OCI-LY3 (cell line): ENCODE measurements around the gene LRP6.

ENCODE experiments used
- EZH2phosphoT487 ChIP-seq: fragments of 200-600 bp; shearing (Covaris generic); IDR thresholded peaks from 2 replicates; pipeline ENCODE4 v1.6.1; 2018; ENCODE audit warnings: antibody characterized with exemption, mixed run types, low read depth
- TF ChIP-seq, protein P1 (sequence below): fragments of 200-600, 300-600 bp; sonication (generic); IDR thresholded peaks from 2 replicates; pipeline ENCODE4 v1.5.1; 2014; ENCODE audit warnings: antibody characterized with exemption, low read length, low read depth

DNA sequence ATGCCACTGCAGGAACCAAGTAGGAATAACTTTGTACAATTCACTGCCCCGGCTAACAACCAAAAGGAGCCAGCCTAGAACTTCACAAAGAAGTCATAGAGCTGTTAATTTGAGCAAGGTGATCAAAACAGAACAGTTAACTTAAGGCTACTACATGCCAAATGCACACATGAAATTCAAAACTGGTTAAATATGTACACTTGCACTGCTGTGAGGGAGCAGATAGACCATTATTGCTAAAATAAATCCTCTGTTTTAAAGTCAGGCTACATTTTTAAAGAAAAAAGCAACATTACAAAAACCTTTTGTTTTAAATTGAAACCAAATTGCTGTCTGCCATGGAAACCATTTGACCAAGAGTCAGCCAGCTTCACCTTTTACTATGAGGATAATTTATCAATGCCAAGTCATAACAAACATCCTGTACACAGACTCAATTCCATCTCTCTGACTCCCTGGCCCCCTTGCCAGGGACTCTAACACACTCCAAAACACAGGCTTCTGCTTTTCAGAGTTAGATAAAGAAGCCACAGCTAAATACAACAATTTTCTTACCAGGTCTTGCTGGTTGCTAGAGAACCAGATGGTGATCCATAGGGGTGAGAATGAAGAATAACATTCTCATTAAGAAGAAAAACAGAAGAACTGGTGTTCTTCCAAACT lies 84.0 kb downstream of the LRP6 start:
- TF ChIP-seq, protein P1, sequence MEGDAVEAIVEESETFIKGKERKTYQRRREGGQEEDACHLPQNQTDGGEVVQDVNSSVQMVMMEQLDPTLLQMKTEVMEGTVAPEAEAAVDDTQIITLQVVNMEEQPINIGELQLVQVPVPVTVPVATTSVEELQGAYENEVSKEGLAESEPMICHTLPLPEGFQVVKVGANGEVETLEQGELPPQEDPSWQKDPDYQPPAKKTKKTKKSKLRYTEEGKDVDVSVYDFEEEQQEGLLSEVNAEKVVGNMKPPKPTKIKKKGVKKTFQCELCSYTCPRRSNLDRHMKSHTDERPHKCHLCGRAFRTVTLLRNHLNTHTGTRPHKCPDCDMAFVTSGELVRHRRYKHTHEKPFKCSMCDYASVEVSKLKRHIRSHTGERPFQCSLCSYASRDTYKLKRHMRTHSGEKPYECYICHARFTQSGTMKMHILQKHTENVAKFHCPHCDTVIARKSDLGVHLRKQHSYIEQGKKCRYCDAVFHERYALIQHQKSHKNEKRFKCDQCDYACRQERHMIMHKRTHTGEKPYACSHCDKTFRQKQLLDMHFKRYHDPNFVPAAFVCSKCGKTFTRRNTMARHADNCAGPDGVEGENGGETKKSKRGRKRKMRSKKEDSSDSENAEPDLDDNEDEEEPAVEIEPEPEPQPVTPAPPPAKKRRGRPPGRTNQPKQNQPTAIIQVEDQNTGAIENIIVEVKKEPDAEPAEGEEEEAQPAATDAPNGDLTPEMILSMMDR = no peak
- no peak for TF ChIP-seq EZH2phosphoT487
